Measurements from ENCODE around the gene ST8SIA4. TPM values are rescaled to one million over a fixed set of nuclear protein-coding genes. Genes with fewer than 3 reads are reported as not detected.

ST8SIA4 gene
- total RNA-seq, 2 donors from 2014 or later, result 2.6 to 6.2 TPM

- Histone ChIP-seq H3K27ac (peak overlapping the region; percentile 5), H3K4me1 (no peaks in the 10 kb centered on the region), H3K9ac (ENCODE audit: low read depth in 2 of 2, low read length in 2 of 2) (no peak overlapping the region), H3K4me3 (no peak overlapping the region), H3K9me3 (no peaks in the 10 kb centered on the region), H3K36me3 (no peaks in the 10 kb centered on the region), H3K27me3 (no peaks in the 10 kb centered on the region)
- DNase-seq, result no peak
- intact Hi-C loops (cut with DNase I), result no loop called here
- no peak for TF ChIP-seq CTCF (IDR thresholded peaks at IDR 0.05)
Measured at GRCh38 chr5:100889896-100890295, 13.2 kb downstream of the ST8SIA4 start.

GRCh38 chr5:100889165-100889743 is 13.8 kb downstream of the ST8SIA4 start:
- no peak overlapping the region for H3K9ac ChIP-seq (ENCODE audit: low read depth in 2 of 2, low read length in 2 of 2)
- no peaks in the 10 kb centered on the region for H3K9me3 ChIP-seq
- H3K4me3 ChIP-seq, result no peak overlapping the region
- TF ChIP-seq CTCF (IDR thresholded peaks at IDR 0.05), result no peak
- no peaks in the 10 kb centered on the region for H3K4me1 ChIP-seq
- H3K27me3 ChIP-seq, result no peaks in the 10 kb centered on the region
- no peak overlapping the region for H3K27ac ChIP-seq
- no peaks in the 10 kb centered on the region for H3K36me3 ChIP-seq
- intact Hi-C loops (cut with DNase I), result no loop called here
- DNase-seq, result no peak

- no peak for DNase-seq
- H3K9me3 ChIP-seq, result no peaks in the 10 kb centered on the region
- intact Hi-C loops (cut with DNase I), result no loop called here
- no peak overlapping the region for H3K27ac ChIP-seq
- H3K36me3 ChIP-seq, result no peaks in the 10 kb centered on the region
- no peak for TF ChIP-seq CTCF (IDR thresholded peaks at IDR 0.05)
- no peaks in the 10 kb centered on the region for H3K4me1 ChIP-seq
- H3K9ac ChIP-seq (ENCODE audit: low read depth in 2 of 2, low read length in 2 of 2), result no peak overlapping the region
- H3K27me3 ChIP-seq, result no peaks in the 10 kb centered on the region
- H3K4me3 ChIP-seq, result no peak overlapping the region
Measured at GRCh38 chr5:100877274-100877673, 25.8 kb downstream of the ST8SIA4 start.

- Histone ChIP-seq H3K27ac (no peak overlapping the region), H3K9me3 (no peaks in the 10 kb centered on the region), H3K27me3 (no peaks in the 10 kb centered on the region), H3K4me3 (no peak overlapping the region), H3K36me3 (no peaks in the 10 kb centered on the region), H3K4me1 (no peaks in the 10 kb centered on the region), H3K9ac (ENCODE audit: low read depth in 2 of 2, low read length in 2 of 2) (no peak overlapping the region)
- intact Hi-C loops (cut with DNase I), result no loop called here
- TF ChIP-seq CTCF (IDR thresholded peaks at IDR 0.05), result no peak
- no peak for DNase-seq
Measured at GRCh38 chr5:100872408-100873190, 30.5 kb downstream of the ST8SIA4 start.

- no peak overlapping the region for H3K4me3 ChIP-seq
- no peak for TF ChIP-seq CTCF (IDR thresholded peaks at IDR 0.05)
- H3K27me3 ChIP-seq, result no peaks in the 10 kb centered on the region
- no peaks in the 10 kb centered on the region for H3K4me1 ChIP-seq
- DNase-seq, result no peak
- H3K9me3 ChIP-seq, result no peaks in the 10 kb centered on the region
- no peak overlapping the region for H3K27ac ChIP-seq
- H3K9ac ChIP-seq (ENCODE audit: low read depth in 2 of 2, low read length in 2 of 2), result no peak overlapping the region
- intact Hi-C loops (cut with DNase I), result no loop called here
- no peaks in the 10 kb centered on the region for H3K36me3 ChIP-seq
Measured at GRCh38 chr5:100867039-100867562, 36.0 kb downstream of the ST8SIA4 start.
